Fibroblast of mammary gland (primary cell): ENCODE results near the gene RANBP1.

Experiments used
- DNase-seq: peaks from one replicate; pipeline ENCODE4 v3.0.0-alpha.2; 2010; ENCODE audit warnings: low read depth
- H3K4me3 ChIP-seq: 2 replicates; pipeline ENCODE4 v1.5.1; 2011; ENCODE audit warnings: low read depth, mild to moderate bottlenecking, low read length, moderate library complexity; ENCODE audit not compliant: control insufficient read depth
- TF ChIP-seq, protein P1 (sequence below): conservative IDR thresholded peaks from 2 replicates; pipeline ENCODE4 v1.5.1; 2011; ENCODE audit warnings: low read depth, low read length, inconsistent platforms; ENCODE audit not compliant: control insufficient read depth, insufficient read depth

The RANBP1 gene

DNA sequence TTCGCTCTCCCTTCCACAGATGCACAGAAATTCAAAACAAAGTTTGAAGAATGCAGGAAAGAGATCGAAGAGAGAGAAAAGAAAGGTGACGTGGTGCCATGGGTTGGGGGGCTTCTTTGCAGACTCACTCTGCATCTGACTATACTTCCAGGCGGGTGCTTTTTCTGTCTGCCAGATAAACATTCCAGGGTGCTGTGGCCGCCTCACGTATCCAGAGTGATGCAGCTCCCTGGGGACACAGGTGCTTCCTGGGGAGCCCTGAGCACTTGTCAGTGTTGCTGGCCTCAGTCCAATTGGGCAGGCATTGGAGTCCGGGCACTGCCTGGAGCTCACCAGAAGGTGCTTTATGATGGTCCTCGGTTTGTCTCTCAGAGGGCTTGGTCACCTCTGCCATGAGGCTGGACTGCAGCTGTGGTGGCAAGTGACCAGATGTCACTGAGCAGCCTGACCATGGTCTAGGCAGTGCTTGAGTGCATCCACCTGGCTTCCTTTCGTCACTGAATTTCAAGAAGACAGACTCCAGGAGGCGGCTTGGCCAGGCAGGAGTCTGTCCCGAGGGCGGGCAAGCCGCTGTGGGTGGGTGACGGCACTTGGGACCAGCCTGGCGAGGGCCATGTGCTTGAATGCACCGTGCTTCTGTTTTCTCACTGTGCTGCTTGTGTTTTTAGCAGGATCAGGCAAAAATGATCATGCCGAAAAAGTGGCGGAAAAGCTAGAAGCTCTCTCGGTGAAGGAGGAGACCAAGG, 10.6 kb downstream of the RANBP1 start:
- no peak for DNase-seq
- TF ChIP-seq, protein P1, sequence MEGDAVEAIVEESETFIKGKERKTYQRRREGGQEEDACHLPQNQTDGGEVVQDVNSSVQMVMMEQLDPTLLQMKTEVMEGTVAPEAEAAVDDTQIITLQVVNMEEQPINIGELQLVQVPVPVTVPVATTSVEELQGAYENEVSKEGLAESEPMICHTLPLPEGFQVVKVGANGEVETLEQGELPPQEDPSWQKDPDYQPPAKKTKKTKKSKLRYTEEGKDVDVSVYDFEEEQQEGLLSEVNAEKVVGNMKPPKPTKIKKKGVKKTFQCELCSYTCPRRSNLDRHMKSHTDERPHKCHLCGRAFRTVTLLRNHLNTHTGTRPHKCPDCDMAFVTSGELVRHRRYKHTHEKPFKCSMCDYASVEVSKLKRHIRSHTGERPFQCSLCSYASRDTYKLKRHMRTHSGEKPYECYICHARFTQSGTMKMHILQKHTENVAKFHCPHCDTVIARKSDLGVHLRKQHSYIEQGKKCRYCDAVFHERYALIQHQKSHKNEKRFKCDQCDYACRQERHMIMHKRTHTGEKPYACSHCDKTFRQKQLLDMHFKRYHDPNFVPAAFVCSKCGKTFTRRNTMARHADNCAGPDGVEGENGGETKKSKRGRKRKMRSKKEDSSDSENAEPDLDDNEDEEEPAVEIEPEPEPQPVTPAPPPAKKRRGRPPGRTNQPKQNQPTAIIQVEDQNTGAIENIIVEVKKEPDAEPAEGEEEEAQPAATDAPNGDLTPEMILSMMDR = no peak
- no peak overlapping the region for H3K4me3 ChIP-seq

DNA sequence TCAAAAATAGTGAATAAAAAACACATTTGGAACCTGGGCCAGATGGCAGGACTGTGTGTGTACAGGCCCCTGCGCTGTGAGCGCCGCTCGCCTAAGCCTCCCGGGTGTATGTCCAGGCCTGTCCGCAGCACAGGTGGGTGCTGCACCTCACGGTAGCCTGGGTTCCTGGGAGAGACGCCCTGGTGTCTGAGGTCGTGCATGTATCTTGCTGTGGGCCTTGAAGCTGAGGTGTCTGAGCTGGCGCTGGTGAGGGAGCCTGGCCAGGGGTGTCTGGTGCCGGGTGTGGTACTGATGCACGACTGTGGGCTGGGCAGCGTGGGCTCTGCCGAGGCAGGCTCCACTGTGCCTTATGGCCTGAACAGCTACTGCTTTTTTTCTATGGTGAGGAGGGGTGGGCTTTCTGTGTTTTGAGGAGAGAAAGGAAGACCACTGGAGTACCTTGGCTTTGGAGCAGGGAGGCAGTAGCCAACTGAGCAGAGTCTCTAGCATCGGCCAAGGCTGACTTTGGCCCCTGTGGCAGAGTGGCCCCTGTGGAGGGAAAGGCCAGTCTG, 11.5 kb downstream of the RANBP1 start:
- TF ChIP-seq, protein P1 = no peak
- DNase-seq = no peak
- H3K4me3 ChIP-seq = no peak overlapping the region

DNA sequence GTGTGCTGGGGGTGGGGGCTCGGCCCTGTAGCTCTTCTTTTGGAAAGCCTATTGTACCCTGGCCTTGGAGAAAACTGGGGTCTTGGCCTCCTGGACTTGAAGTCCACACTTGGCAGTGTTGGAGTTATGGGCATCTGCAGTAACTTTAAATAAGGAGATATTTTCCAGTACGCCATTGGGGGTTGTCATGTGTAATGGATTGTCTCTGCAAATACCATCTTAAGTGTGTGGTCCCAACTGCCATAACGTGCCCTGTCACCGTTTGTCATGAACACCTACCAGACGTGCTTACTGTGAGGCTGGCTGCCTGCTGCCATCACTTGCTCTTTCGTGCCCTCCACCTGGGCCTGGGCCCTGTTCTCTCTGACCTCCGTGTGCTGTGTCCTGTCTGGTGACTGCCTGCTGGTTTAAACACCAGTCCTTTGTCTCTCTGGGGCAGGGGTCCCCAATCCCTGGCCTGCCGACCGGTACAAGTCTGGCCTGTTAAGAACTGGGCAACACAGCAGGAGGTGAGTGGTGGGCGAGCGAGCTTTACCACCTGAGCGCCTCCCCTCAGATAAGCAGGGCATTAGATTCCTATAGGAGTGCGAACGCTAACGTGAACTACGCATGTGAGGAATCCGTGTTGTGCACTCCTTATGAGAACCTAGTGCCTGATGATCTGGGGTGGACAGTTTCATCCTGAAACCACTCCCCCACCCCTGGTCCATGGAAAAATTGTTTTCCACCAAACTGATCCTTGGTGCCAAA, 12.1 kb downstream of the RANBP1 start:
- DNase-seq = no peak
- TF ChIP-seq, protein P1 = no peak
- H3K4me3 ChIP-seq = no peak overlapping the region

DNA sequence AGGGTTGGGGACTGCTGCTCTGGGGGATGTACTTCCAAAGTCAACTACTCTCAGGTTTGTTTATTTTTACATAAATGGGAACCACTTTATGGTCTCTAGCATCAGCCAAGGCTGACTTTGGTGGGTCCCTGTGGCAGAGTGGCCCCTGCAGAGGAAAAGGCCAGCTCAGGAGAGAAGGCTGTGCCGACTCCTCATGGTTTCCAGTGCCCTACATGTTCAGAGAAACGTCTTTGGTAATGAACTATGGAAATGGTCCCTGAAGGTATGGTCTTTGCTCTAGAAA, 12.7 kb downstream of the RANBP1 start:
- no peak for DNase-seq
- TF ChIP-seq, protein P1 = no peak
- no peak overlapping the region for H3K4me3 ChIP-seq

DNA sequence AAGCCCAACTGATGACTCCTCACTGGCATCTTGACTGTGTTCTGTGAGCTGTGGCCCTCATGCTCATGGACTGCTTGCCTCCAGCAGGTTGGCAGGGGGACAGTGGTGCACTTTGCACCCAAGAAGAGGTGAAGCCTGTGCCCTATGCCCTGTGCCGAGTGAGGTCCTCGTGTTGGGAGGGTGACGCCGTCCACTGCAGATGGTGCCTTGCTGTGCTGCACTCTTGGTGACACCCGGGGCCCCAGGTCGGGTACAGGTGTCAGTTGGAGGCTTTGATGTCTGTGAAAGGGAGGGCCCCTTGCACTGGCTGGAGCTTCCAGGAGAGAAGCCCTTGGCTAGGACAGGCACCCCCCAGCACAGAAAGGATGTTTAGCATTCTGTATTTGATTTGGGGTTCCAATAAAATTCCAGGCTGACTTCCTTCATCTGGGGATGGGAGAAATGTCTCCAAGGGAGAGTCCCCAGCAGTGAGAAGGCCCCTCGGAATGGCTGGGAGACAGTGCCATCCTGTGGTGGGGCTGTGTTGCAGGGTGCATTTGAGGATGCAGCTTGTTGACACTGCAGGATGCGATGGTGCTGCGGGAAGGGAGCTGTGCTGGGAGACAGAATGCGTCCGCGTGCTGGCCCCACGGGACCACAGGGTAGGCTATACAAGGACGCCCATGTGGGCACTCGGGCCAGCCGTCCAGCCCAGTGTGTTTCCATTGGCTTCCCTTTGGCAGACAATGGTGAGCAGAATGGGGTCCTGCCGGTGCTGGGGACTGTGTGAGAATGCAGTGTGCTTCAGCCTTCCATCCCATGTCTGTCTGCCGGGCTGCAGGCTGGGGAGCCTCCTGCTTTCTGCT, 13.2 kb downstream of the RANBP1 start:
- no peak overlapping the region for H3K4me3 ChIP-seq
- TF ChIP-seq, protein P1 = peak; percentile 48
- peak; percentile 53 for DNase-seq

DNA sequence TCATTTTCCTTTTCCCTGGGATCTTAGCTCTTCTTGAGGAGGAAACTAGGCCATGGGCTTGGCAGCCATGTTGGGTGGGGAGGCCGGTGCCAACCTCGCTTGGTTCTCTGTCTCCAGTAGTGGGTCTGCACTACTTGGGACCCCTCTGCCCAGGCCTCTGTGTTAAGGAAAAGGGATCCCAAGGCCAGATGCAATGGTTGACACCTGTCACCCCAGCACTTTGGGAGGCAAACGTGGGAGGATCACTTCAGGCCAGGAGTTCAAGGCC, 13.8 kb downstream of the RANBP1 start:
- H3K4me3 ChIP-seq = no peak overlapping the region
- TF ChIP-seq, protein P1 = no peak
- no peak for DNase-seq
